ENCODE results near the gene DDIT4.

DNA sequence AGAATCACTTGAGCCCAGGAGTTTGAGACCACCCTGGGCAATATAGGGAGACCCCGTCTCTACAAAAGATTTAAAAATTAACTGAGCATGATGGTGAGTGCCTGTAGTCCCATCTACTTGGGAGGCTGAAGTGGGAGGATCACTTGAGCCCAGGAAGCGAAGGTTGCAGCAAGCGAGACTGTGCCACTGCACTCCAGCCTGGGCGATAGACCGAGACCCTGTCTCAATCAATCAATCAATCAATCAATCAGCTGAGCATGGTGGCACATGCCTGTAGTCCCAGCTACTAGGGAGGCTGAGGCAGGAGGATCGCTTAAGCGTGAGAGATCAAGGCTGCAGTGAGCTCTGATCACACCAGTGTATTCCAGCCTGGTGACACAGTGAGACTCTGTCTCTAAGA lies 40.5 kb downstream of the DDIT4 start:
- TF ChIP-seq, protein P1, sequence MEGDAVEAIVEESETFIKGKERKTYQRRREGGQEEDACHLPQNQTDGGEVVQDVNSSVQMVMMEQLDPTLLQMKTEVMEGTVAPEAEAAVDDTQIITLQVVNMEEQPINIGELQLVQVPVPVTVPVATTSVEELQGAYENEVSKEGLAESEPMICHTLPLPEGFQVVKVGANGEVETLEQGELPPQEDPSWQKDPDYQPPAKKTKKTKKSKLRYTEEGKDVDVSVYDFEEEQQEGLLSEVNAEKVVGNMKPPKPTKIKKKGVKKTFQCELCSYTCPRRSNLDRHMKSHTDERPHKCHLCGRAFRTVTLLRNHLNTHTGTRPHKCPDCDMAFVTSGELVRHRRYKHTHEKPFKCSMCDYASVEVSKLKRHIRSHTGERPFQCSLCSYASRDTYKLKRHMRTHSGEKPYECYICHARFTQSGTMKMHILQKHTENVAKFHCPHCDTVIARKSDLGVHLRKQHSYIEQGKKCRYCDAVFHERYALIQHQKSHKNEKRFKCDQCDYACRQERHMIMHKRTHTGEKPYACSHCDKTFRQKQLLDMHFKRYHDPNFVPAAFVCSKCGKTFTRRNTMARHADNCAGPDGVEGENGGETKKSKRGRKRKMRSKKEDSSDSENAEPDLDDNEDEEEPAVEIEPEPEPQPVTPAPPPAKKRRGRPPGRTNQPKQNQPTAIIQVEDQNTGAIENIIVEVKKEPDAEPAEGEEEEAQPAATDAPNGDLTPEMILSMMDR (IDR thresholded peaks at IDR 0.05): no peak
- TF ChIP-seq POLR2A (IDR thresholded peaks at IDR 0.05) (no peak), EP300 (IDR thresholded peaks at IDR 0.05; ENCODE audit: low read depth) (no peak)
